GM19468 (cell line): ENCODE data around the gene ENTPD3.
"Not testable (repeated sequence)": the region's sequence is repeated elsewhere in the genome, so short reads cannot be mapped to it uniquely, and the experiment has no call there.

Experiments
- ATAC-seq: cut with Tn5 transposase; IDR thresholded peaks from one replicate; pipeline ENCODE4 v1.9.1; 2021; ENCODE audit warnings: mild to moderate bottlenecking, moderate library complexity, moderate number of reproducible peaks; ENCODE audit not compliant: unreplicated experiment; ENCODE audit errors: extremely low read depth

Gene ENTPD3

DNA sequence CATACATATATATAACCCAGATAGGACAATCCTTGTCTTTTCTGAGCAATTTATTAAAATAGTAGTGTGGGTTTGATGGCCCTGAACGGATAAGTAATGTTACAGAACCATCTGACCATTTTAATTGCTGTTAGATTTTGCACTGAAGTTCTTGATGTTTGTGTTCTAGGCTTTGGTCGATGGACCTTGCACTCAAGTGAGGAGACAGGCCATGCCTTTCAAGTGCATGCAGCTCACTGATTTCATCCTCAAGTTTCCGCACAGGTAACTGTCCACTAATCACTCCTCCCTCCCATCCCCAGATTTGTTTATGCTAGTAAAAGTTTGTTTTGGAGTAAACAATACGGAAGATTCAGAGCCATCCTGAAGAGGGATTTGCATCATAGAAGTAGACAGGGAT is 71.5 kb downstream of the ENTPD3 start:
- no peak for ATAC-seq

DNA sequence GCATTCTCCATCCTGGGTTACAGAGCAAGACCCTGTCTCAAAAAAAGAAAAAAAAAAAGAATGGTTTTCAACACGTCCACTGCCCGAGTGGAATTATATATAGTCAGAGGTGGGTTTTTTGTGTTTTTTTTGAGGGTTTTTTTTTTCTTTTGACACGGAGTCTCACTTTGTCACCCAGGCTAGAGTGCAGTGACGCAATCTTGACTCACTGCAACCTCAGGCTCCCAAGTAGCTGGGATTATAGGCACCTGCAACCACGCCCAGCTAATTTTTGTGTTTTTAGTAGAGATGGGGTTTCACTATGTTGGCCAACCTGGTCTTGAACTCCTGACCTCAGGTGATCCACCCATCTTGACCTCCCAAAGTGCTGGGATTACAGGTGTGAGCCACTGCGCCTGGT is 73.5 kb downstream of the ENTPD3 start:
- not testable (repeated sequence) for ATAC-seq

DNA sequence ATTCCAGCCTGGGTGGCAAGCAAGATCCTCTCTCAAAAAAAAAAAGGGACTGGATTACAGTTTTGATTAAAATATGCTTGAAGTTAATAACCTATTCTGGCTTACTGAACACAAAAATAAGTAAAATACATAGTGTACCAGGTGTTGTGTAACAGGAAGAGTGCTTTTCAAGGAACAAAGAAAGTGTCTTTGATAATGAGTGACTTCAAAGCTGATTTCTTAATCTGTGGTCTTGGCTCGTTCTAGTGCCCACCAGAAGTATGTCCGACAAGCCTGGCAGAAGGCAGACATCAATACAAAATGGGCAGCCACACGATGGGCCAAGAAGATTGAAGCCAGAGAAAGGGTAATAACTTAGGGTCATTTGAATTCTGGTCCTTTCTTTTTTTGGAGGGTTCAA is 74.2 kb downstream of the ENTPD3 start:
- ATAC-seq = no peak

DNA sequence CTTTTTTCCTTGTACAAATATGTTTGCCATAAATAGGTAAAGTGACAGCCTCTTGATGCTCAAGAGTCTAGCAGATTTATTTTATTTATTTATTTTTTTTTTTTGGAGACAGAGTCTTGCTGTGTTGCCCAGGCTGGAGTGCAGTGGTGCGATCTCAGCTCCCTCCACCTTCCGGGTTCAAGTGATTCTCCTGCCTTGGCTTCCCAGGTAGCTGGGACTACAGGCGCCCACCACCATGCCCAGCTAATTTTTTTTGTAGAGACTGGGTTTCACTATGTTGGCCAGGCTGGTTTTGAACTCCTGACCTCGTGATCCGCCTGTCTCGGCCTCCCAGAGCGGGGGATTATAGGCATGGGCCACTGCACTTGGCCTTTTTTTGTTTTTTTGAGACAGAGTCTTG is 75.9 kb downstream of the ENTPD3 start:
- not testable (repeated sequence) for ATAC-seq

DNA sequence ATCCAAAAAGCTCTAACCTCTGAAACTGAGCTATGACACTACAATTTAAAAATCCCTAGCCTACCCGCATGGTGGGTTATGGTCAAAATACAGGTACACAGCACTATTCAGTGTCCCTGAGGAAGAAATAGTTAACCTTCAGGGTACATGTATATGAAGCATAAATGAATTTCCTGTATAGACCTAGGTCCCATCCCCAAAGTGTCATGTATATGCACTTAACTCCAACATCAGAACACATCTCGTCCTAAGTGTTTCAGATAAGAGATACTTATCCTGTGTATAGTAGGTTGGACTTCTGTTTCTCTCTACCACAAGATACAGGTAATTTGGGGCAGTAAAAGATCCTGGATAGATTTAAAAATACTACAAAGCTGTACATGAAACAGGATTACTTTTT is 76.6 kb downstream of the ENTPD3 start:
- ATAC-seq = no peak

DNA sequence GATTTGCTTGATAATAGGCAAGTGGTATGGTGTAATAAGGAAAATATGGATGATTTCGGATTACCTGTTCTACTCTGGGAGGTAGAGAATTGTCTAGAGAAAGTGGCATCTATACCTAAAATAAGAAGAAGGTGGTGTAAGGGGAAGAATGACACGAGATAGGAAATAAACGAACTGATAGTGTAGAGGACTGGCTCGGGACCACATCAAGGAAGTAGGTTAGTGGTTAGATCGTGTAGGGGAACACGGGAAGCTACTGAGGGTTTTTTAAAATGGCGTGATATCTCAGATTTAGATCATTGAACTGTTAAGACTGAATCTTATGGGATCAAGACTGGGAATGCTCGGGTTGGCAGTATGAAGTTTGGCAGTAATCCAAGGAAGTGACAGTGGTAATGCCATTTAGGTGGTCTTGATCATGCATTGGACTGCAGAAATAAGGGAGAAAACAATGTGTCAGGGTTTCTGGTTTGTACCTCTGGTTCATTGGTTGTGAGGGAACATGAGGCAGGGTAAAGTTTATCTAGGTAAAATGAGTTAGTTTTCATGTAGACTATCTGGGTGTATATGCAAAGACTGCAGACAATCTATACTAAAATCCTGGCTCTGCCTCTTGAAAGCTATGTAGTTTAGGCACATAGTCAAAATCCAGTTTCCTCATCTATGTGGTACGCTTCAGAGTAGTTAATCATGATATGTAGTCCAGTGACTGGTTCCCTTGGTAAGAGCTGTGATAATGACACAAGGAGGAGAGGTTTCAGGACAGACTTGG is 77.5 kb downstream of the ENTPD3 start:
- ATAC-seq = no peak

DNA sequence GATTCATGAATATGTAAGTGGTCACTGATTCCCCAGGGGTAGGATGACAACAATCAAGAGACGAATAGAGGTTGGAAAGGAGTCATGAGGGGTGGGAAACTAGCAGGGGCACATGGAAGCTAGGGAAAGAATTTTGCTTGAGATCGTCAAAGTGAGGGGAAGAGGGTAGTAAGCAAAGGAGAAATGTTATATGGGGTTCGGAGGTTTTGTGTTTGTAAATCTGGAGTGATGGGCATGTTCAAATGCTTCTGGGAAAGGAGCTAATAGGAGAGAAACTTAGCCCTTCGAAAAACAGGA is 78.1 kb downstream of the ENTPD3 start:
- ATAC-seq = no peak

DNA sequence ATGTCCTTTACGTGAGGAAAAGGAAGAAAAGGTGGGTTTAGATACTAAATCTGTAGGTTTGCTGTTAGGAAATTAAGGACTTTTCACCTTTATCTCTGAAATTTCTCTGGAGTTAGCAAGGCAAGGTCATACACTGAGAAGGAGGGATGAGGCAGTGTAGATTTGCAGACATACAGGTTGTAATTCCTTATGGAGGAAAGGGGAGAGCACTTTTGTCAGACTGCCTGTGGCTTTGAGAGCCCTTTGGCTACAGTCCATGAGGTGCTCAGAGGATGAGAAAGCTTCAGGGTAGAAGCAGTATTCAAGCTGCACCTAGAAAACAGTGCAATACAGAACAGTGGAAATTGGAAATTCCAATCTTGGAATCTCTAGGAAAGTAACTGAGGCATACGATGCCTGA is 78.5 kb downstream of the ENTPD3 start:
- no peak for ATAC-seq

DNA sequence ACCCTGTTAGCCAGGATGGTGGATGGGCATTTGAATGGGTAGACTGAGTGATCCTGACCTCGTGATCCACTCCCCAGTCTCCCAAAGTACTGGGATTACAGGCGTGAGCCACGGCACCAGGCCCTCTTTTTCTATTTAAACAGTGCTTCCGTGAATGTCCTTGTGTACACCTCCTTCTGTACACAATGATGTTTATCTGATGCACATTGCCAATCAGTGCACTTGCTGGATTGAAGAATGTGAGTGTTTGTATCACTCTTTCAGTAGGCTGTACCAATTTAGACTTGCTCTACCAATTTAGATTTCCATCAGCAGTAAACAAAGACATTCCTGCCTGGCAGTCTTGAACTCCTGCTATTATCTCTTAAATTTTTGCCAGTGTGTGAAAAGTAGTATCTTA is 81.0 kb downstream of the ENTPD3 start:
- ATAC-seq = no peak

DNA sequence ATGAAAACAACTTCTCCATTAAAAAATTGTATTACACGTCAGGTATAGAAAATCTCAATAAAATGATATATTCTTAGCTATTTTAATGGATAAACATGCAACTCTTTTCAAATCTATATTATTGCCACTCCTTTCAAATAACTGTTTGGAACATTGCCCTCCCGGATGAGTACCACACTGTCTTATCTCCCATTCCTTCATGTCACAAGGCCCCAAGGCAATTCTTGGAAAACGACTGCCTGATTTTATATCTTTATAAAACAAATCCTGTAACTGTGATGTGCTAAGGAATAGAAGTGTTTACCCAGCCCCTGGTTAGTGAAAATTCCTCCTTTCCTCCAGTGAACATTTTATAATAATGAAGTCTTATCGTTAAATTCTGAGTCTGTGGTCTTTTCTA is 83.7 kb downstream of the ENTPD3 start:
- ATAC-seq = no peak

DNA sequence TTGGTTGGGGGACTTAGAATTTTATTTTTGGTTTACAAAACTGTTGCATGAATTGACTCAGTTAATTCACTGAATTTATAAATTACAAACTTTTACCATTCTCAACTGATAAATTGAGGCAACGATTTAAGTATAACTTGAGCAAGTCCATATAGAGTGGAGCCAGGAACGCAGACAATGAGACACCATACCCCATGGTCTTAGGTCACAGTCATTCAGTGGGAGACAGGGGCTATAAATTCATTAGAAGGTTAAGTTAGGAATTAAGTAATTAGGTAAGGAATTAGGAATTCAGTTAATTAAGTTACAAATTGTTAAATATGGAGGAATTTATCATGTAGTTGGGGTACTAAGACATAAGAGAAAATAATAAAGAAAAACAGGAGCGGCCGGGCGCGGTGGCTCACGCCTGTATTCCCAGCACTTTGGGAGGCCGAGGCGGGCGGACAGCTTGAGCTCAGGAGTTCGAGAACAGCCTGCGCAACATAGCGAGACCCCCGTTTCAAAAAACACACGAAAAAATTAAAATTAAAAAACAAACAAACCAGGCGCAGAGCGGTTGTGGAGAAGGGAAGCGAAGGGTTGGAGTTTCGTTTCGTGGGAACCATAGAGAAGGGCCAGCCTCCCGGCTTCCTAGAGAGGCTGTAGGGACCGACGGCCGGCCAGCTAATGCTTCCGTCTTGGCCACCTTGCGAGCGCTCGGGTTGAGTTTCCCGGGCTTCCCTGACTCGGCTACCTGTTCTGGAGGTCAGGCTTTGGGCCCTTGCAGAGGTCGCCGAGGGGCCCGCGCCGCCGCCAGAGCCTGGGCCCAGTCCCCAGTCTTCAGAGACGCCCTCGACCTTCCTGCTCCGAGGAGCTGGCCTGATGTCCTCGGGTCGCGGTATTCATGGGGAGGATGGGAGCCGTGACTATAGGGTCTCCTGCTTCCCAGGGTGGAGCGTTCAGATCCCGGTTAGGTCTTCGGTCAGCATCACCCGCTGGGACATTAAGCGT is 89.8 kb downstream of the ENTPD3 start, which contains the start of gene ZNF619:
Gene ZNF619, plus strand, starts transcription at position 645 of the 993 bp plus-strand sequence. CDS start 858 bp downstream, outside the sequence.
- ATAC-seq = no peak

DNA sequence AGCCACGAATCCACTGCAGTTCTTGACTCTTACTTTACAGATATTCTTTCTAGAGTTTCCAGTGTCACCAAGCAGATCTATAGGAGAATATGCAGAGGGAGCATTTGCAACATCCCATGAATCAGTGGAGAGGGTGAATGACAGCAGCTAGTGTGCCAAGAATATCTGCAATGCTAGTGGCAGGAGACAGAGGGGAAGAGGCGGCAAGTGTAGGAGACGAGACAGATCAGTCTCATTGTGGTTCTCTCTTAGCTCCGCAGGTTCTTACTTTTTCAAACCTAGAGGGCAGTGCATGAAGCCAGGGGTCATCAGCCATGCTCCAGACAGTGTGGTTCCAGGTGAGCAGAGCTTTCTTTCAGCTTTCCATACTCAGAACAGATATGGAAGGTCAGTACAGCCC is 90.7 kb downstream of the ENTPD3 start:
- no peak for ATAC-seq
